ENCODE measurements around the gene NUDCD3. TPM values are rescaled to one million over a fixed set of nuclear protein-coding genes. Genes with fewer than 3 reads are reported as not detected.

Gene NUDCD3
- total and polyA plus RNA-seq, 8 donors: 12.9 to 147 (median 29.5) TPM

- no peaks in the 10 kb centered on the region for H3K9me3 ChIP-seq
- H3K36me3 ChIP-seq: no peaks in the 10 kb centered on the region
- no peaks in the 10 kb centered on the region for H3K27me3 ChIP-seq
- TF ChIP-seq POLR2AphosphoS5 (IDR thresholded peaks at IDR 0.05): no peak
- no peak for TF ChIP-seq EP300 (IDR thresholded peaks at IDR 0.05)
- TF ChIP-seq POLR2A (IDR thresholded peaks at IDR 0.05): no peak
- TF ChIP-seq CTCF (IDR thresholded peaks at IDR 0.05): no peak
- DNase-seq: no peak
- no peak overlapping the region for H3K27ac ChIP-seq
- WGBS, 5 donors: 79 to 85% (median 83%) methylated on average over 2 of the region's 2 CpGs
- H3K4me3 ChIP-seq: no peak overlapping the region
- intact Hi-C loops (cut with DNase I; ENCODE audit: low total_unique reads): loop anchor here (10.0 kb wide), 1 partner anchor 70 kb away; no protein-coding TSS in a partner anchor
- H3K4me1 ChIP-seq: peaks cover 0 to 7% (median 4%) of the 10 kb centered on the region in 4 donors
Measured at GRCh38 chr7:44494960-44495359, 4.5 kb upstream of the NUDCD3 start.

- Histone ChIP-seq H3K9me3 (no peaks in the 10 kb centered on the region), H3K27ac (peak overlapping the region in 4 of 5 donors; percentile 95 to 99 (median 96)), H3K36me3 (no peaks in the 10 kb centered on the region), H3K4me1 (peaks cover 29 to 45% (median 35%) of the 10 kb centered on the region in 4 donors), H3K27me3 (no peaks in the 10 kb centered on the region), H3K4me3 (peak overlapping the region; percentile 70 to 91 (median 79))
- TF ChIP-seq EP300 (IDR thresholded peaks at IDR 0.05) (no peak), CTCF (IDR thresholded peaks at IDR 0.05) (no peak), POLR2A (IDR thresholded peaks at IDR 0.05) (no peak), POLR2AphosphoS5 (IDR thresholded peaks at IDR 0.05) (no peak)
- 4 to 11% (median 7%) methylated on average over 3 of the region's 3 CpGs for WGBS, 5 donors
- intact Hi-C loops (cut with DNase I; ENCODE audit: low total_unique reads): loop anchor here (10.0 kb wide), 1 partner anchor 74 kb away; no protein-coding TSS in a partner anchor
- no peak for DNase-seq
Measured at GRCh38 chr7:44491229-44491628, 771 bp upstream of the NUDCD3 start.

GRCh38 chr7:44489955-44490350 is 505 bp downstream of the NUDCD3 start:
- H3K4me3 ChIP-seq: peak overlapping the region; percentile 70 to 91 (median 79)
- peaks cover under 1 to 6% (median 4%) of the 10 kb centered on the region in 4 donors for H3K36me3 ChIP-seq
- peak overlapping the region; percentile 95 to 99 (median 97) for H3K27ac ChIP-seq
- no peaks in the 10 kb centered on the region for H3K9me3 ChIP-seq
- DNase-seq: peak; percentile 25 to 71
- no peaks in the 10 kb centered on the region for H3K27me3 ChIP-seq
- peaks cover 42 to 57% (median 48%) of the 10 kb centered on the region in 4 donors for H3K4me1 ChIP-seq
- 0 to 1% (median 0%) methylated on average over 13 to 19 of the region's 19 CpGs for WGBS, 5 donors
- TF ChIP-seq CTCF (IDR thresholded peaks at IDR 0.05) (no peak), POLR2A (IDR thresholded peaks at IDR 0.05) (no peak), POLR2AphosphoS5 (IDR thresholded peaks at IDR 0.05) (no peak), EP300 (IDR thresholded peaks at IDR 0.05) (no peak)
- intact Hi-C loops (cut with DNase I; ENCODE audit: low total_unique reads): loop anchor here (10.0 kb wide), 1 partner anchor 75 kb away; no protein-coding TSS in a partner anchor

GRCh38 chr7:44488955-44489354 is 1.5 kb downstream of the NUDCD3 start:
- intact Hi-C loops (cut with DNase I; ENCODE audit: low total_unique reads): no loop called here
- Histone ChIP-seq H3K27me3 (no peaks in the 10 kb centered on the region), H3K36me3 (peaks cover 11 to 16% (median 13%) of the 10 kb centered on the region in 4 donors), H3K9me3 (no peaks in the 10 kb centered on the region), H3K4me1 (peaks cover 42 to 62% (median 53%) of the 10 kb centered on the region in 4 donors), H3K27ac (no peak overlapping the region), H3K4me3 (peak overlapping the region; percentile 70 to 91 (median 79))
- TF ChIP-seq POLR2AphosphoS5 (IDR thresholded peaks at IDR 0.05) (no peak), POLR2A (IDR thresholded peaks at IDR 0.05) (no peak), EP300 (IDR thresholded peaks at IDR 0.05) (no peak), CTCF (IDR thresholded peaks at IDR 0.05) (no peak)
- 76 to 85% (median 82%) methylated on average over 3 of the region's 3 CpGs for WGBS, 5 donors
- no peak for DNase-seq
